HepG2 (cell line): ENCODE results near the gene C17orf75. TPM values are rescaled to one million over a fixed set of nuclear protein-coding genes. Genes with fewer than 3 reads are reported as not detected.

ENCODE experiments used
- CEBPZ ChIP-seq: IDR thresholded peaks from 2 replicates; pipeline ENCODE4 v1.6.1; 2012; ENCODE audit warnings: low read length, improper control_type of control experiment
- DNMT1 ChIP-seq: sonication (generic); formaldehyde crosslinking; IDR thresholded peaks from 2 replicates; pipeline ENCODE4 v1.5.1; 2020; ENCODE audit warnings: mild to moderate bottlenecking, missing genetic modification reagents
- HES4 ChIP-seq: sonication (generic); formaldehyde crosslinking; IDR thresholded peaks from 2 replicates; pipeline ENCODE4 v1.9.0; 2021; ENCODE audit warnings: mild to moderate bottlenecking, missing genetic modification reagents, borderline replicate concordance
- IRF9 ChIP-seq: sonication (generic); formaldehyde crosslinking; IDR thresholded peaks from 2 replicates; pipeline ENCODE4 v1.8.0; 2022; ENCODE audit warnings: missing genetic modification reagents, mild to moderate bottlenecking, borderline replicate concordance
- JUNB ChIP-seq: sonication (generic); formaldehyde crosslinking; IDR thresholded peaks from 2 replicates; pipeline ENCODE4 v1.8.0; 2022; ENCODE audit warnings: missing genetic modification reagents, mild to moderate bottlenecking, borderline replicate concordance
- KDM6A ChIP-seq: IDR thresholded peaks from 2 replicates; pipeline ENCODE4 v1.6.1; 2016; ENCODE audit warnings: low read depth
- KIAA2018 ChIP-seq: sonication (generic); formaldehyde crosslinking; IDR thresholded peaks from 2 replicates; pipeline ENCODE4 v1.5.0; 2020; ENCODE audit warnings: mild to moderate bottlenecking, missing genetic modification reagents, borderline replicate concordance
- MBNL3 ChIP-seq: fragments of 250-450 bp; sonication (Bioruptor Pico); conservative IDR thresholded peaks from 2 replicates; pipeline ENCODE4 v1.8.0; 2022; ENCODE audit warnings: mild to moderate bottlenecking, inconsistent platforms
- MTF2 ChIP-seq: sonication (generic); formaldehyde crosslinking; IDR thresholded peaks from 2 replicates; pipeline ENCODE4 v1.5.0; 2020; ENCODE audit warnings: missing genetic modification reagents, borderline replicate concordance
- NFATC3 ChIP-seq: sonication (generic); formaldehyde crosslinking; IDR thresholded peaks from 2 replicates; pipeline ENCODE4 v1.5.1; 2020; ENCODE audit warnings: mild to moderate bottlenecking, missing genetic modification reagents
- NFE2L1 ChIP-seq: sonication (generic); formaldehyde crosslinking; IDR thresholded peaks from 2 replicates; pipeline ENCODE4 v1.4.0; 2020; ENCODE audit warnings: missing genetic modification reagents, mild to moderate bottlenecking, borderline replicate concordance
- NFKB2 ChIP-seq: sonication (generic); formaldehyde crosslinking; IDR thresholded peaks from 2 replicates; pipeline ENCODE4 v1.4.0; 2020; ENCODE audit warnings: missing genetic modification reagents, borderline replicate concordance
- PHF21A ChIP-seq: sonication (generic); formaldehyde crosslinking; IDR thresholded peaks from 2 replicates; pipeline ENCODE4 v1.5.0; 2020; ENCODE audit warnings: mild to moderate bottlenecking, missing genetic modification reagents
- ZMYM3 ChIP-seq: sonication (generic); formaldehyde crosslinking; IDR thresholded peaks from 2 replicates; pipeline ENCODE4 v1.5.1; 2020; ENCODE audit warnings: mild to moderate bottlenecking, missing genetic modification reagents
- ZNF414 ChIP-seq: sonication (generic); formaldehyde crosslinking; IDR thresholded peaks from 2 replicates; pipeline ENCODE4 v1.5.0; 2020; ENCODE audit warnings: missing genetic modification reagents
- ZNF674 ChIP-seq: sonication (generic); formaldehyde crosslinking; IDR thresholded peaks from 2 replicates; pipeline ENCODE4 v1.5.0; 2020; ENCODE audit warnings: low read depth, mild to moderate bottlenecking, missing genetic modification reagents
- polyA plus RNA-seq, 8 experiments: library from polyadenylated mRNA; depleted of rRNA in 3 of 8; stranded (reverse) in 7 of 8; unstranded in 1 of 8; fragments of >200 nt; fragmentation: Illumina TruSeq in 4 of 8; extraction: Trizol in 4 of 8; gene quantifications; 2 replicates each; pipeline versions ENCODE4 v1.2.1 to v1.2.3, GENCODE V29; 2011 to 2016; ENCODE audit warnings: low read depth in 4 of 8, missing spikeins in 1 of 8, mixed read lengths in 1 of 8; ENCODE audit not compliant: insufficient read depth in 1 of 8
- total RNA-seq, 5 experiments: library from RNA; depleted of rRNA; stranded (reverse); fragments of >200 nt; fragmentation: Illumina TruSeq; extraction: Trizol; gene quantifications; 2 replicates each; pipeline ENCODE4 v1.2.3, GENCODE V29; 2016; ENCODE audit warnings: low read depth in 1 of 5

Gene C17orf75
- total and polyA plus RNA-seq, 2 of the 13 experiments (the other 11 are each of a cell fraction or from before 2014, with no cell fraction given), result 16.2 to 33.0 TPM

- no peak for TF ChIP-seq NFE2L1 (CRISPR knock-in tag)
- TF ChIP-seq PHF21A (CRISPR knock-in tag), result no peak
- TF ChIP-seq MTF2 (CRISPR knock-in tag), result no peak
- no peak for TF ChIP-seq KIAA2018 (CRISPR knock-in tag)
- no peak for TF ChIP-seq JUNB
- TF ChIP-seq DNMT1 (CRISPR knock-in tag), result no peak
- no peak for TF ChIP-seq NFKB2 (CRISPR knock-in tag)
- TF ChIP-seq HES4, result no peak
- no peak for TF ChIP-seq MBNL3 (CRISPR knock-in tag)
- TF ChIP-seq ZNF414, result no peak
- no peak for TF ChIP-seq ZMYM3
- TF ChIP-seq CEBPZ, result no peak
- no peak for TF ChIP-seq KDM6A (CRISPR knock-in tag)
- TF ChIP-seq ZNF674, result no peak
- TF ChIP-seq IRF9, result 0 out of 2 replicates have a peak, but pooled peaks have one; percentile 22
- TF ChIP-seq NFATC3, result no peak
Measured at GRCh38 chr17:32323811-32324491, 18.0 kb downstream of the C17orf75 start (continued).
